ENCODE measurements around the gene ILKAP.
A peak's percentile ranks its signal among the peaks of the same experiment; 100 is the strongest.

DNA sequence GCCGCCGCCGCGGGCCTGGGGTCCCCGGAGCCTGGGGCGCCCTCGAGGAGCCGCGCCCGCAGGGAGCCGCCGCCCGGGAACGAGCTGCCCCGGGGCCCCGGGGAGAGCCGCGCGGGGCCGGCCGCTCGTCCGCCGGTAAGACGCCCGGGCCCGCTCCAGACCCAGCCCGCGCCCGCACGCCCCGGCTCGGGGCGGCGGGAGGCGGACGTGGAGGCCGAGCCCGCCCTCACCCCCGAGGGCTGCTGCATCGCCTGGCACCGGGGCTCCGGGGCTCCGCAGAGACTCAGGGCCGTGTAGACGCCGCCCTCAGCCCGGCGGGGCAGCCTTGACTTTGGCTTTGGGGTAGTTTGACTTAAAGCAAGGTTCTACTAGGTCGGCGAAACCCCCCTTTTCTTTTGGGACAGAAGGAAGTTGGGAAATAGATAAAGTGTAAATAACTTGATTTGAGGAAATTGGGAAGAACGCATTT, 44.4 kb downstream of the ILKAP start:
- TF ChIP-seq EZH2 (IDR thresholded peaks at IDR 0.05; ENCODE audit: borderline replicate concordance), result peak; percentile 63
- TF ChIP-seq, protein P1, sequence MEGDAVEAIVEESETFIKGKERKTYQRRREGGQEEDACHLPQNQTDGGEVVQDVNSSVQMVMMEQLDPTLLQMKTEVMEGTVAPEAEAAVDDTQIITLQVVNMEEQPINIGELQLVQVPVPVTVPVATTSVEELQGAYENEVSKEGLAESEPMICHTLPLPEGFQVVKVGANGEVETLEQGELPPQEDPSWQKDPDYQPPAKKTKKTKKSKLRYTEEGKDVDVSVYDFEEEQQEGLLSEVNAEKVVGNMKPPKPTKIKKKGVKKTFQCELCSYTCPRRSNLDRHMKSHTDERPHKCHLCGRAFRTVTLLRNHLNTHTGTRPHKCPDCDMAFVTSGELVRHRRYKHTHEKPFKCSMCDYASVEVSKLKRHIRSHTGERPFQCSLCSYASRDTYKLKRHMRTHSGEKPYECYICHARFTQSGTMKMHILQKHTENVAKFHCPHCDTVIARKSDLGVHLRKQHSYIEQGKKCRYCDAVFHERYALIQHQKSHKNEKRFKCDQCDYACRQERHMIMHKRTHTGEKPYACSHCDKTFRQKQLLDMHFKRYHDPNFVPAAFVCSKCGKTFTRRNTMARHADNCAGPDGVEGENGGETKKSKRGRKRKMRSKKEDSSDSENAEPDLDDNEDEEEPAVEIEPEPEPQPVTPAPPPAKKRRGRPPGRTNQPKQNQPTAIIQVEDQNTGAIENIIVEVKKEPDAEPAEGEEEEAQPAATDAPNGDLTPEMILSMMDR (IDR thresholded peaks at IDR 0.05; ENCODE audit: poor library complexity), result no peak
